ENCODE results near the gene MAP1LC3C.

Gene MAP1LC3C

DNA sequence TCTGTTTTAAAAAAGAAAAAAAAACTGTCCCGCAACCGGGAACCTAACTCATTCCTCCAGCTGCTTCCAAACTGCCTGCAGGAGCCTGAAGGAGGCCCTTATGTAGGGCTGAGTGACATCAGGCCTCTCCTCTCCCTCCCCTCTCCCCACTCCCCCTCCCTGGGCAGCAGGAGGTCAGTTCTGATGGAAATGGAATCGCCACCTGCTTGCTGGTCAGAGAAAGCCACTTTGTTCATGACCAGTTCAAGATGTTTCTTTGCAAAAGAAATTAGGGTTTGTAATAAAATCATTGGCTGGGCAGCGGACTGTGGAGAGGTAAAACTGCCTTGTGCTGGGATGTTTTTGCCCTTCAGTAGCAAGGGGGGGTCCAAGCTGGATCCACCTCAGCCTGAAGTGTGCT is at the start of gene MAP1LC3C:
MAP1LC3C (minus strand) TSS at position 73 of the 400 bp plus-strand sequence. CDS start 90 bp downstream, outside the sequence.
- no peaks in the 10 kb centered on the region for H3K9me3 ChIP-seq (ENCODE audit: low read depth, low read length)
- no peak within 1 kb of the TSS for H3K9ac ChIP-seq (ENCODE audit: insufficient read length)
- no peak for DNase-seq (ENCODE audit: low read depth, low spot score)
- H3K27ac ChIP-seq: no peak within 1 kb of the TSS
- no peak for TF ChIP-seq FOXP2 (optimal IDR thresholded peaks at IDR 0.05; ENCODE audit: control extremely low read depth, extremely low read length, insufficient read depth)
- no peak for TF ChIP-seq POLR2AphosphoS5 (IDR thresholded peaks at IDR 0.05; ENCODE audit: borderline replicate concordance, low read depth, low read length)
- TF ChIP-seq EZH2 (IDR thresholded peaks at IDR 0.05): no peak
- no peak within 1 kb of the TSS for H3K4me3 ChIP-seq
- H3K36me3 ChIP-seq (ENCODE audit: insufficient read depth, low read length): no peaks in the 10 kb centered on the region

DNA sequence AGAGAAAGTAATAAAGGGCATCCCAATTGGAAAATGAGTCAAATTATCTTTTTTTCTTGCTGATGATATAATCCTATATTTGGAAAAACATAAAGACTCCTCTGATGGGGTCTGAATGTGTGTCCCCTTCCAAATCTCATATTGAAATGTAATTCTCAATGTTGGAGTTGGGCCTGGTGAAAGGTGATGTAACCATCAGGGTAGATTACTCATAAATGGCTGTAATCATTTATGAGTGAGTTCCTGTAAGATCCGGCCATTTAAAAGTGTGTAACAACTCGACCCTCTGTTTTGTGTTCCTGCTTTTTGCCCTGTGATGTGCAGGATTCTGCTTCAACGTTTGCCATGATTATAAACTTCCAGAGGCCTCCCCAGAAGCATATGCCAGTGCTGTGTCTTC is 44.3 kb upstream of the MAP1LC3C start:
- no peak overlapping the region for H3K27ac ChIP-seq
- TF ChIP-seq FOXP2 (optimal IDR thresholded peaks at IDR 0.05; ENCODE audit: control extremely low read depth, extremely low read length, insufficient read depth) (no peak), POLR2AphosphoS5 (IDR thresholded peaks at IDR 0.05; ENCODE audit: borderline replicate concordance, low read depth, low read length) (no peak)
- no peaks in the 10 kb centered on the region for H3K36me3 ChIP-seq (ENCODE audit: insufficient read depth, low read length)
- H3K9me3 ChIP-seq (ENCODE audit: low read depth, low read length): no peaks in the 10 kb centered on the region
- DNase-seq (ENCODE audit: low read depth, low spot score): no peak
- no peak overlapping the region for H3K4me3 ChIP-seq
- no peak overlapping the region for H3K9ac ChIP-seq (ENCODE audit: insufficient read length)

DNA sequence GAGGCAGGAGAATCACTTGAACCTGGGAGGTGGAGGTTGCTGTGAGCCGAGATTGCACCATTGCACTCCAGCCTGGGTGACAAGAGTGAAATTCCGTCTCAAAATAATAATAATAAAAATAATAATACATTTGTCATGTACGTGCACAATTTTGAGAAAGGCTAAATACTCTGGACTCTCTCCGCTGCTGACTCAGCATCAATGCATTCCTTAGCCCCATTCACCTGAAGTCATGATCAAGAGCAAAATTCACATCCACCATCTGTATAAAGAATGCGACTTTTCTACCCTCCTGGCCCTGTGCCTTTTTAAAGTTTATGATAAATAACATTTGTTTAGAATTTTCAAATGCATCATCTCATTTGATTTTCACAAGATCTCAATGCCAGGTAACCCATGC is 35.5 kb upstream of the MAP1LC3C start:
- no peak for DNase-seq (ENCODE audit: low read depth, low spot score)
- Histone ChIP-seq H3K9ac (ENCODE audit: insufficient read length) (no peak overlapping the region), H3K9me3 (ENCODE audit: low read depth, low read length) (no peaks in the 10 kb centered on the region), H3K36me3 (ENCODE audit: insufficient read depth, low read length) (no peaks in the 10 kb centered on the region), H3K4me3 (no peak overlapping the region), H3K27ac (no peak overlapping the region)
- TF ChIP-seq POLR2AphosphoS5 (IDR thresholded peaks at IDR 0.05; ENCODE audit: borderline replicate concordance, low read depth, low read length) (no peak), FOXP2 (optimal IDR thresholded peaks at IDR 0.05; ENCODE audit: control extremely low read depth, extremely low read length, insufficient read depth) (no peak)

DNA sequence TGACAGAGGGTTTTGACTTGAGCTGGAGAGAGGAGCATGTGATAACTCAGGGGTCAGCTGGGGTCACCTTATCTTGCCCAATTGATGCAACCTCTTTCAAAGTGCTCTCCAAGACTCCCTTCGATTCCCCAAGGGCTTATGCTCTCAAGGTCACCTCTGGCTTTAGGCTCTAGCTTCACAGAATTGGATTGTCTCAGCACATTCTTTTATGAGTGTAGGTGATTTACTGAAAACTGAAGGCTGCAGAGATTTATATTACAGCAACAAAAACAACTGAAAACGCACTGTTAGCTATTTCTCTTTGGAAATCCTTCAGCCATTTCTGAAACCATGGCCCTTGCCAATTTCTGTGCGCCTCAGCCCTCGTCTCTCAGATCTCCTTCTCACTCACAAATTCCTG is 34.5 kb upstream of the MAP1LC3C start:
- peak overlapping the region; percentile 65; the same call in 1 of the 2 replicates for H3K27ac ChIP-seq
- TF ChIP-seq POLR2AphosphoS5 (IDR thresholded peaks at IDR 0.05; ENCODE audit: borderline replicate concordance, low read depth, low read length) (peak; percentile 23; the same call in 1 of the 2 replicates), EZH2 (IDR thresholded peaks at IDR 0.05) (no peak)
- peak overlapping the region; percentile 25 for H3K4me3 ChIP-seq
- H3K9ac ChIP-seq (ENCODE audit: insufficient read length): no peak overlapping the region
- peak; percentile 24 for DNase-seq (ENCODE audit: low read depth, low spot score)
- no peaks in the 10 kb centered on the region for H3K36me3 ChIP-seq (ENCODE audit: insufficient read depth, low read length)
- no peaks in the 10 kb centered on the region for H3K9me3 ChIP-seq (ENCODE audit: low read depth, low read length)

DNA sequence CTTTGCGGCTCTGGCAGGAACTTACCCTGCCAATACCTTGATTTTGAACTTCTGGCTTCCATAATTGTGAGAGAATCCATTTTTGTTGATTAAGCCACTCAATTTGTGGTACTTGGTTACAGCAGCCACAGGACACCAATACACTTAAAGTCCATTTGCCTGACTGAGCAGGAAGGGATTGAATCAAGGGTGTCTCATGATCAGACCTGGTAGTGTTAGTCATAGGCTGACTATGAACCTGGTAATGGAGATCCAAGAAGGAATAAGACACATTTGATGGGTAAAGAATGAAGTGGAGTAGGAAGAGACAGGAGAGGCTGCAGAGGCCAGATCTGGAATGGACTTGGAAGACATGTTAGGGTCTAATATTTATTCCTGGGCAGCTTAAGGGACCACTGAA is 31.2 kb upstream of the MAP1LC3C start:
- no peak for DNase-seq (ENCODE audit: low read depth, low spot score)
- no peaks in the 10 kb centered on the region for H3K36me3 ChIP-seq (ENCODE audit: insufficient read depth, low read length)
- no peak overlapping the region for H3K27ac ChIP-seq
- no peak overlapping the region for H3K9ac ChIP-seq (ENCODE audit: insufficient read length)
- H3K9me3 ChIP-seq (ENCODE audit: low read depth, low read length): no peaks in the 10 kb centered on the region
- no peak overlapping the region for H3K4me3 ChIP-seq
- TF ChIP-seq FOXP2 (optimal IDR thresholded peaks at IDR 0.05; ENCODE audit: control extremely low read depth, extremely low read length, insufficient read depth) (no peak), EZH2 (IDR thresholded peaks at IDR 0.05) (no peak), POLR2AphosphoS5 (IDR thresholded peaks at IDR 0.05; ENCODE audit: borderline replicate concordance, low read depth, low read length) (no peak)

DNA sequence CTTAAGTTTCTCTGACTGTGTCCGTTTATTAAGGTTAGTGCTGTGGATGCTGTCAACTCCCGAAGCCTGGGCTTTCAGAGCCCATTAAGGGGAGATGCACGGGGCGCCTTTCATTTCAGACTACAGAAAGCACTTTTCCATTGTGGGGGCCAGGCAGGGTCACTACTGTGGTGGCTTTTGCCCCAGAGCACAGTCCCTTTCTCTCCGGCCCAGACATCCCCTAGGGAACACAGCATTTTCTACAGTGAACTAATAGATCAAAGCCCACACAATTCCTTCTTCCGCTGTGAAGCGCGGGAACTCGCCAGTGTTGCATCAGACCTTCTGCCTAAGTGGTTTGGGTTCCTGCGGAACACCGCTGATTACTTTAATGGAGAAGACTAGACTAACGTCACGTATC is 26.8 kb upstream of the MAP1LC3C start:
- Histone ChIP-seq H3K4me3 (no peak overlapping the region), H3K9me3 (ENCODE audit: low read depth, low read length) (no peaks in the 10 kb centered on the region), H3K36me3 (ENCODE audit: insufficient read depth, low read length) (no peaks in the 10 kb centered on the region), H3K9ac (ENCODE audit: insufficient read length) (no peak overlapping the region), H3K27ac (no peak overlapping the region)
- DNase-seq (ENCODE audit: low read depth, low spot score): no peak
- no peak for TF ChIP-seq EZH2 (IDR thresholded peaks at IDR 0.05)
- TF ChIP-seq FOXP2 (optimal IDR thresholded peaks at IDR 0.05; ENCODE audit: control extremely low read depth, extremely low read length, insufficient read depth): no peak
- no peak for TF ChIP-seq POLR2AphosphoS5 (IDR thresholded peaks at IDR 0.05; ENCODE audit: borderline replicate concordance, low read depth, low read length)

DNA sequence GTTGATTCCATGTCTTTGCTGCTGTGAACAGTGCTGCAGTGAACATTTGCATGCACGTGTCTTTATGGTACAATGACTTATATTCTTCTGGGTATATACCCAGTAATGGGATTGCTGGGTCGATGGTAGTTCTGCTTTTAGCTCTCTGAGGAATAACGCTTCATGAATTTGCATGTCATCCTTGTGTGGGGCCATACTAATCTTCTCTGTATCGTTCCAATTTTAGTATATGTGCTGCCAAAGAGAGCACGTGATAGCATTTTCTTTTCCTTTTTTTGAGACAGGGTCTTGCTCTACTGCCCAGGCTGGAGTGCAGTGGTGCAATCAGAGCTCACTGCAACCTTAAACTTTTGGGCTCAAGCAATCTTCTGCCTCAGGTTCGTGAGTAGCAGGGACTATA is 24.9 kb upstream of the MAP1LC3C start:
- Histone ChIP-seq H3K27ac (no peak overlapping the region), H3K4me3 (no peak overlapping the region), H3K9me3 (ENCODE audit: low read depth, low read length) (no peaks in the 10 kb centered on the region), H3K9ac (ENCODE audit: insufficient read length) (no peak overlapping the region), H3K36me3 (ENCODE audit: insufficient read depth, low read length) (no peaks in the 10 kb centered on the region)
- TF ChIP-seq FOXP2 (optimal IDR thresholded peaks at IDR 0.05; ENCODE audit: control extremely low read depth, extremely low read length, insufficient read depth) (no peak), POLR2AphosphoS5 (IDR thresholded peaks at IDR 0.05; ENCODE audit: borderline replicate concordance, low read depth, low read length) (no peak), EZH2 (IDR thresholded peaks at IDR 0.05) (no peak)
- DNase-seq (ENCODE audit: low read depth, low spot score): no peak

DNA sequence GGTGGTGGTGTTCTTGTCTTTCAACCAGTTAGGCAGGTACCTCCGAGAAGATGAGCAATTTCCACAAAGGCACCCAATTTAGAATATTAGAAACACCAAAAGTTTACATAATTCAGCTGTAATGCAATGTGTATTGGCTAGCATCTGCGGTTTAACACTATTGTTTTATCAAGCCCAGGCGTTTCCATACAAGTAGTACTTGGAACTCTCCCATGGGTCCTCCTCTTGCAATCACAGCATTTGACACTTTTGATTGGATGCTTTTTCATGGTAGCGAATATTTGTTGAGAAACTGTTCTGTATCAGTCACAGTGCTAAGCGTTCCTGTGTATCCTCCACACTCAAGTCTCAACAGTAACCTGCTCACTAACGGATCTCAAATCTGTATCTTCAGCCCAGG is 20.1 kb upstream of the MAP1LC3C start:
- Histone ChIP-seq H3K4me3 (no peak overlapping the region), H3K27ac (no peak overlapping the region), H3K36me3 (ENCODE audit: insufficient read depth, low read length) (no peaks in the 10 kb centered on the region), H3K9me3 (ENCODE audit: low read depth, low read length) (no peaks in the 10 kb centered on the region), H3K9ac (ENCODE audit: insufficient read length) (no peak overlapping the region)
- no peak for TF ChIP-seq POLR2AphosphoS5 (IDR thresholded peaks at IDR 0.05; ENCODE audit: borderline replicate concordance, low read depth, low read length)
- no peak for TF ChIP-seq FOXP2 (optimal IDR thresholded peaks at IDR 0.05; ENCODE audit: control extremely low read depth, extremely low read length, insufficient read depth)
- TF ChIP-seq EZH2 (IDR thresholded peaks at IDR 0.05): no peak
- DNase-seq (ENCODE audit: low read depth, low spot score): no peak

DNA sequence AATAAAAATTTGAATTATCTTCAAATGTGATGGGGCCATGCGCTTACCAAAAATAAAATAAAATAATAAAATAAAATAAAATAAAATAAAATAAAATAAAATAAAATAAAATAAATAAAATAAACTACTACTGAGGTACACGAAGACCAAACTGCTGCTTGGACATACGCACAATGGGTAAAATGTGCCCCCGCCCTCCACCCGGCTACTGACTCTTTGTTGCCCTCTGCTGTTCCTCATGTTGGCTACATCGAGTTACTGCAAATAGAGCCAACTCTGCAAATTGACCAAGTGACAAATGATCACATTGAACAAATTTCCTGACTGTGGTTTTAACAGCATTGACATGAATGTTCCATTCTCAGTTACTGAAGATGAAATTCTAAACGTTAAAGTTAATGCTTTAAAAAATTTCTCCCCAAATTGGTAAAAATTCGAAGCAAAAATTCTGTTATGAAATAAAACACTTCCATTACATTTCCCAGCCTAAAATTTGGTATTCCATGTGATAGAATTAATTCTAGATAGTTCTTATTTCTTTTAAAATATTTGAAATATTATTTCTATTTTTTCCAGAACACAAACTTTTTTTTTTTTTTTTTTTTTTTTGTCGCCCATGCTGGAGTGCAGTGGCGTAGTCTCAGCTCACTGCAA is 18.8 kb upstream of the MAP1LC3C start:
- DNase-seq (ENCODE audit: low read depth, low spot score): no peak
- TF ChIP-seq FOXP2 (optimal IDR thresholded peaks at IDR 0.05; ENCODE audit: control extremely low read depth, extremely low read length, insufficient read depth) (peak; percentile 16), POLR2AphosphoS5 (IDR thresholded peaks at IDR 0.05; ENCODE audit: borderline replicate concordance, low read depth, low read length) (no peak)
- H3K4me3 ChIP-seq: no peak overlapping the region
- H3K27ac ChIP-seq: no peak overlapping the region
- H3K9me3 ChIP-seq (ENCODE audit: low read depth, low read length): no peaks in the 10 kb centered on the region
- H3K9ac ChIP-seq (ENCODE audit: insufficient read length): no peak overlapping the region
- H3K36me3 ChIP-seq (ENCODE audit: insufficient read depth, low read length): no peaks in the 10 kb centered on the region
